ENCODE results near the gene ASAP3. TPM values are rescaled to one million over a fixed set of nuclear protein-coding genes. Genes with fewer than 3 reads are reported as not detected.

The ASAP3 gene
- total RNA-seq = 44.4 TPM

GRCh38 chr1:23483321-23484252, at the start of gene ASAP3:
TSS of gene ASAP3 (minus strand) at chr1:23484179. CDS start at chr1:23484133, 46 bp downstream.
- peak; percentile 58 for DNase-seq (ENCODE audit: low spot score)

GRCh38 chr1:23533246-23534023, 49.5 kb upstream of the ASAP3 start:
- DNase-seq (ENCODE audit: low spot score) = no peak

GRCh38 chr1:23531562-23532094, 47.6 kb upstream of the ASAP3 start:
- no peak for DNase-seq (ENCODE audit: low spot score)

GRCh38 chr1:23530747-23531561, 47.0 kb upstream of the ASAP3 start, which contains the start of gene E2F2:
TSS of gene E2F2 (minus strand) at chr1:23531233. CDS start at chr1:23530793, 440 bp downstream.
- peak; percentile 85 for DNase-seq (ENCODE audit: low spot score)

GRCh38 chr1:23530087-23530746, 46.2 kb upstream of the ASAP3 start:
- DNase-seq (ENCODE audit: low spot score) = no peak

- DNase-seq (ENCODE audit: low spot score) = no peak
These were observed 45.4 kb upstream of the ASAP3 start for GRCh38 chr1:23529146-23530086.

GRCh38 chr1:23528250-23528978, 44.4 kb upstream of the ASAP3 start:
- peak; percentile 92 for DNase-seq (ENCODE audit: low spot score)

GRCh38 chr1:23527900-23528249, 43.9 kb upstream of the ASAP3 start:
- DNase-seq (ENCODE audit: low spot score) = no peak

- DNase-seq (ENCODE audit: low spot score) = no peak
These were observed 43.4 kb upstream of the ASAP3 start for GRCh38 chr1:23527366-23527765.

- DNase-seq (ENCODE audit: low spot score) = no peak
These were observed 42.5 kb upstream of the ASAP3 start for GRCh38 chr1:23526329-23527041.

GRCh38 chr1:23525558-23526250, 41.7 kb upstream of the ASAP3 start:
- no peak for DNase-seq (ENCODE audit: low spot score)

- no peak for DNase-seq (ENCODE audit: low spot score)
These were observed 40.9 kb upstream of the ASAP3 start for GRCh38 chr1:23524716-23525401.

GRCh38 chr1:23524163-23524562, 40.2 kb upstream of the ASAP3 start:
- no peak for DNase-seq (ENCODE audit: low spot score)

- DNase-seq (ENCODE audit: low spot score) = no peak
These were observed 38.4 kb upstream of the ASAP3 start for GRCh38 chr1:23522244-23522982.

- DNase-seq (ENCODE audit: low spot score) = no peak
These were observed 37.6 kb upstream of the ASAP3 start for GRCh38 chr1:23521588-23521987.

- no peak for DNase-seq (ENCODE audit: low spot score)
These were observed 33.6 kb upstream of the ASAP3 start for GRCh38 chr1:23517581-23517980.

- DNase-seq (ENCODE audit: low spot score) = no peak
These were observed 31.9 kb upstream of the ASAP3 start for GRCh38 chr1:23515905-23516304.
